Measurements from ENCODE around the gene DEGS2.

The DEGS2 gene

DNA sequence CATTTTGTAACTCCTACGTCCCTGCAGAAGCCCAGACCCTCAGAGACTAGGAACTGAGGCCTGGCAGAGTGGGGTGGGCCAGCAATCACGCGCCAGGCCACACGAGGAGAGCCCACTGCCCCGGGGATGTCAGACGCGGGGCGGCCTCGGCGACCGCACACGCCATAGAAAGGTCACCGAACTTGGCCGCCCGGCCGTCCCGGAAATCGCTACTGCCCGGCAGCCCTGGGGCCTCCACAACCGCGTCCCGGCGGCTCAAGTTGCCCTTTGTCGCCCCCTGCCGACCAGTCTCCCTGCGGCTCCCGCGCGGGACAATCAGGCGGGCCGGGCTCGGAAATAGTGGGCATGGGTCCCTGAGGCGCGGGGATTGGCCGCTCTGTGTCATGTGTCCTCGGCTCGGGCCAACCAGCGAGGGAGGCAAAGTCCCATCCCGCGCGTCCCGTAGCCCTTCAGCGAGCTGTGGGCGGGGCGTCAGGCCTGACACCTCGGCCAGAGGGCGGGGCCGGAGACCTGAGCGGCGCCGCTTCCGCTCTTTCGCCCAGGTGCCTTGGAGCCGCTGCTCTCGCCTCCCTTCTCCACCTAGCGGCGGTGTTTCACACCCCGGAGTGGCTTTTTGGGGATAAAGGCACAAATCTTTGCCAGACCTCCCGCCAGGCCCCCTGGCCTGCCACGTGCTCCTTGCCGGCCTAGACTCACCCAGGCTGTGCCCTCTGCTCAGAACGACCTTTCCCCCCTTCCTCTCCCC is 33.4 kb upstream of the DEGS2 start (continued):
- no peak for TF ChIP-seq ZNF354C (tag by site-specific recombination; IDR thresholded peaks at IDR 0.05; ENCODE audit: borderline replicate concordance, low read depth)
- TF ChIP-seq ZNF560 (tag by site-specific recombination; IDR thresholded peaks at IDR 0.05; ENCODE audit: borderline replicate concordance), result no peak
- TF ChIP-seq ZNF776 (tag by site-specific recombination; IDR thresholded peaks at IDR 0.05; ENCODE audit: borderline replicate concordance), result no peak
- TF ChIP-seq SP2 (tag by site-specific recombination; IDR thresholded peaks at IDR 0.05), result peak; percentile 99
- peak; percentile 25; the same call in 1 of the 2 replicates for TF ChIP-seq ZFHX2 (tag by site-specific recombination; conservative IDR thresholded peaks at IDR 0.05)
- TF ChIP-seq PRDM1 (tag by site-specific recombination; IDR thresholded peaks at IDR 0.05), result no peak
- TF ChIP-seq ZNF707 (tag by site-specific recombination; IDR thresholded peaks at IDR 0.05), result no peak
- TF ChIP-seq ZNF747 (tag by site-specific recombination; IDR thresholded peaks at IDR 0.05), result no peak
- 0 out of 2 replicates have a peak, but pooled peaks have one; percentile 58 for TF ChIP-seq ZNF24 (tag by site-specific recombination; IDR thresholded peaks at IDR 0.05)
- no peak for TF ChIP-seq GLI4 (tag by site-specific recombination; IDR thresholded peaks at IDR 0.05)
- TF ChIP-seq ZNF555 (tag by site-specific recombination; conservative IDR thresholded peaks at IDR 0.05), result no peak
- TF ChIP-seq, protein P1, sequence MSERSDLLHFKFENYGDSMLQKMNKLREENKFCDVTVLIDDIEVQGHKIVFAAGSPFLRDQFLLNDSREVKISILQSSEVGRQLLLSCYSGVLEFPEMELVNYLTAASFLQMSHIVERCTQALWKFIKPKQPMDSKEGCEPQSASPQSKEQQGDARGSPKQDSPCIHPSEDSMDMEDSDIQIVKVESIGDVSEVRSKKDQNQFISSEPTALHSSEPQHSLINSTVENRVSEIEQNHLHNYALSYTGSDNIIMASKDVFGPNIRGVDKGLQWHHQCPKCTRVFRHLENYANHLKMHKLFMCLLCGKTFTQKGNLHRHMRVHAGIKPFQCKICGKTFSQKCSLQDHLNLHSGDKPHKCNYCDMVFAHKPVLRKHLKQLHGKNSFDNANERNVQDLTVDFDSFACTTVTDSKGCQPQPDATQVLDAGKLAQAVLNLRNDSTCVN (tag by site-specific recombination; optimal IDR thresholded peaks at IDR 0.05), result peak; percentile 82
- TF ChIP-seq, protein P2, sequence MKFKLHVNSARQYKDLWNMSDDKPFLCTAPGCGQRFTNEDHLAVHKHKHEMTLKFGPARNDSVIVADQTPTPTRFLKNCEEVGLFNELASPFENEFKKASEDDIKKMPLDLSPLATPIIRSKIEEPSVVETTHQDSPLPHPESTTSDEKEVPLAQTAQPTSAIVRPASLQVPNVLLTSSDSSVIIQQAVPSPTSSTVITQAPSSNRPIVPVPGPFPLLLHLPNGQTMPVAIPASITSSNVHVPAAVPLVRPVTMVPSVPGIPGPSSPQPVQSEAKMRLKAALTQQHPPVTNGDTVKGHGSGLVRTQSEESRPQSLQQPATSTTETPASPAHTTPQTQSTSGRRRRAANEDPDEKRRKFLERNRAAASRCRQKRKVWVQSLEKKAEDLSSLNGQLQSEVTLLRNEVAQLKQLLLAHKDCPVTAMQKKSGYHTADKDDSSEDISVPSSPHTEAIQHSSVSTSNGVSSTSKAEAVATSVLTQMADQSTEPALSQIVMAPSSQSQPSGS (tag by site-specific recombination; IDR thresholded peaks at IDR 0.05; ENCODE audit: low read depth), result no peak
- no peak for TF ChIP-seq ZNF239 (tag by site-specific recombination; IDR thresholded peaks at IDR 0.05)
- no peak for TF ChIP-seq ZNF48 (tag by site-specific recombination; IDR thresholded peaks at IDR 0.05)
- TF ChIP-seq ZSCAN23 (tag by site-specific recombination; IDR thresholded peaks at IDR 0.05), result 0 out of 2 replicates have a peak, but pooled peaks have one; percentile 15
- TF ChIP-seq, protein P3, sequence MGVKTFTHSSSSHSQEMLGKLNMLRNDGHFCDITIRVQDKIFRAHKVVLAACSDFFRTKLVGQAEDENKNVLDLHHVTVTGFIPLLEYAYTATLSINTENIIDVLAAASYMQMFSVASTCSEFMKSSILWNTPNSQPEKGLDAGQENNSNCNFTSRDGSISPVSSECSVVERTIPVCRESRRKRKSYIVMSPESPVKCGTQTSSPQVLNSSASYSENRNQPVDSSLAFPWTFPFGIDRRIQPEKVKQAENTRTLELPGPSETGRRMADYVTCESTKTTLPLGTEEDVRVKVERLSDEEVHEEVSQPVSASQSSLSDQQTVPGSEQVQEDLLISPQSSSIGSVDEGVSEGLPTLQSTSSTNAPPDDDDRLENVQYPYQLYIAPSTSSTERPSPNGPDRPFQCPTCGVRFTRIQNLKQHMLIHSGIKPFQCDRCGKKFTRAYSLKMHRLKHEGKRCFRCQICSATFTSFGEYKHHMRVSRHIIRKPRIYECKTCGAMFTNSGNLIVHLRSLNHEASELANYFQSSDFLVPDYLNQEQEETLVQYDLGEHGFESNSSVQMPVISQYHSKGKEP (tag by site-specific recombination; IDR thresholded peaks at IDR 0.05), result no peak

DNA sequence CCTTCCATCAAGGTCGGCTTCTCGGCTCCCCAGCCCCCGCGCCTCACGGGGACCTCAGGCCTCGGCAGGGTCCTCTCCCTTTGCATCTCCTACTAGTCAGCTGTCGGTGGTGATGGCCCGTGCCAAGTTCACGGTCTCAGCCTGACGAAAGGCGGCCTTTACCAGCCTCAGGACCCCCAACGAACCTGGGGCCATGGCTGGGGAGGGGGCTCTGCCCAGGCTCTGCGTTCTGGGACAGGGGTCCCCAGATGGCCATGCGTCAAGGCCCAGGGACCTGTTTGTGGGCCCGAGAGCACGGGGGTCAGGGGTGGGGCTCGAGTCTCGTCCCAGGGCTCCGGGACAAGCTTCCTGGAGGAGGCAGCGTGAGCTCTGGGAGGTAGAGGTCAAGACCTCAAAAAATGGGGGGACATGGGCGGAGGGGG is 32.8 kb upstream of the DEGS2 start:
- POLR2A ChIA-PET, result interaction anchor here (1.2 to 2.3 kb wide), 3 partner anchors 21 to 29 kb away, joined by 3 to 10 read pairs (median 5); no protein-coding TSS in a partner anchor
- Histone ChIP-seq H3K9me3 (ENCODE audit: control insufficient read depth, insufficient read depth, low read depth, low read length) (no peaks in the 10 kb centered on the region), H3K4me1 (ENCODE audit: control insufficient read depth, insufficient read depth, low read length) (peaks cover 8% of the 10 kb centered on the region), H3K36me3 (ENCODE audit: control insufficient read depth in 2 of 2, insufficient read depth in 1 of 2, low read length in 2 of 2) (no peaks in the 10 kb centered on the region), H3K27ac (ENCODE audit: extremely low read depth, low read depth, low read length) (peak overlapping the region; percentile 82), H3K4me3 (ENCODE audit: low read depth, low read length) (peak overlapping the region; percentile 38)
- CTCF ChIA-PET, result interaction anchor here (0.5 to 3.1 kb wide), 27 partner anchors 8 to 494 kb away, joined by 3 to 32 read pairs (median 5); no protein-coding TSS in a partner anchor
- TF ChIP-seq ZNF501 (tag by site-specific recombination; IDR thresholded peaks at IDR 0.05), result no peak
- TF ChIP-seq, protein P4, sequence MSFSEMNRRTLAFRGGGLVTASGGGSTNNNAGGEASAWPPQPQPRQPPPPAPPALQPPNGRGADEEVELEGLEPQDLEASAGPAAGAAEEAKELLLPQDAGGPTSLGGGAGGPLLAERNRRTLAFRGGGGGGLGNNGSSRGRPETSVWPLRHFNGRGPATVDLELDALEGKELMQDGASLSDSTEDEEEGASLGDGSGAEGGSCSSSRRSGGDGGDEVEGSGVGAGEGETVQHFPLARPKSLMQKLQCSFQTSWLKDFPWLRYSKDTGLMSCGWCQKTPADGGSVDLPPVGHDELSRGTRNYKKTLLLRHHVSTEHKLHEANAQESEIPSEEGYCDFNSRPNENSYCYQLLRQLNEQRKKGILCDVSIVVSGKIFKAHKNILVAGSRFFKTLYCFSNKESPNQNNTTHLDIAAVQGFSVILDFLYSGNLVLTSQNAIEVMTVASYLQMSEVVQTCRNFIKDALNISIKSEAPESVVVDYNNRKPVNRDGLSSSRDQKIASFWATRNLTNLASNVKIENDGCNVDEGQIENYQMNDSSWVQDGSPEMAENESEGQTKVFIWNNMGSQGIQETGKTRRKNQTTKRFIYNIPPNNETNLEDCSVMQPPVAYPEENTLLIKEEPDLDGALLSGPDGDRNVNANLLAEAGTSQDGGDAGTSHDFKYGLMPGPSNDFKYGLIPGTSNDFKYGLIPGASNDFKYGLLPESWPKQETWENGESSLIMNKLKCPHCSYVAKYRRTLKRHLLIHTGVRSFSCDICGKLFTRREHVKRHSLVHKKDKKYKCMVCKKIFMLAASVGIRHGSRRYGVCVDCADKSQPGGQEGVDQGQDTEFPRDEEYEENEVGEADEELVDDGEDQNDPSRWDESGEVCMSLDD (tag by site-specific recombination; IDR thresholded peaks at IDR 0.05), result peak; percentile 79; the same call in 1 of the 2 replicates
- peak; percentile 16; the same call in 1 of the 2 replicates for TF ChIP-seq ZBTB48 (tag by site-specific recombination; IDR thresholded peaks at IDR 0.05)
- TF ChIP-seq, protein P1 (tag by site-specific recombination; optimal IDR thresholded peaks at IDR 0.05), result no peak
- TF ChIP-seq ZNF335 (tag by site-specific recombination; conservative IDR thresholded peaks at IDR 0.05), result peak; percentile 61; the same call in 1 of the 2 replicates
- TF ChIP-seq, protein P5, sequence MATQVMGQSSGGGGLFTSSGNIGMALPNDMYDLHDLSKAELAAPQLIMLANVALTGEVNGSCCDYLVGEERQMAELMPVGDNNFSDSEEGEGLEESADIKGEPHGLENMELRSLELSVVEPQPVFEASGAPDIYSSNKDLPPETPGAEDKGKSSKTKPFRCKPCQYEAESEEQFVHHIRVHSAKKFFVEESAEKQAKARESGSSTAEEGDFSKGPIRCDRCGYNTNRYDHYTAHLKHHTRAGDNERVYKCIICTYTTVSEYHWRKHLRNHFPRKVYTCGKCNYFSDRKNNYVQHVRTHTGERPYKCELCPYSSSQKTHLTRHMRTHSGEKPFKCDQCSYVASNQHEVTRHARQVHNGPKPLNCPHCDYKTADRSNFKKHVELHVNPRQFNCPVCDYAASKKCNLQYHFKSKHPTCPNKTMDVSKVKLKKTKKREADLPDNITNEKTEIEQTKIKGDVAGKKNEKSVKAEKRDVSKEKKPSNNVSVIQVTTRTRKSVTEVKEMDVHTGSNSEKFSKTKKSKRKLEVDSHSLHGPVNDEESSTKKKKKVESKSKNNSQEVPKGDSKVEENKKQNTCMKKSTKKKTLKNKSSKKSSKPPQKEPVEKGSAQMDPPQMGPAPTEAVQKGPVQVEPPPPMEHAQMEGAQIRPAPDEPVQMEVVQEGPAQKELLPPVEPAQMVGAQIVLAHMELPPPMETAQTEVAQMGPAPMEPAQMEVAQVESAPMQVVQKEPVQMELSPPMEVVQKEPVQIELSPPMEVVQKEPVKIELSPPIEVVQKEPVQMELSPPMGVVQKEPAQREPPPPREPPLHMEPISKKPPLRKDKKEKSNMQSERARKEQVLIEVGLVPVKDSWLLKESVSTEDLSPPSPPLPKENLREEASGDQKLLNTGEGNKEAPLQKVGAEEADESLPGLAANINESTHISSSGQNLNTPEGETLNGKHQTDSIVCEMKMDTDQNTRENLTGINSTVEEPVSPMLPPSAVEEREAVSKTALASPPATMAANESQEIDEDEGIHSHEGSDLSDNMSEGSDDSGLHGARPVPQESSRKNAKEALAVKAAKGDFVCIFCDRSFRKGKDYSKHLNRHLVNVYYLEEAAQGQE (tag by site-specific recombination; IDR thresholded peaks at IDR 0.05), result no peak
- no peak for TF ChIP-seq ZNF423 (tag by site-specific recombination; IDR thresholded peaks at IDR 0.05)
- no peak for TF ChIP-seq ZNF140 (tag by site-specific recombination; IDR thresholded peaks at IDR 0.05)

All from HEK293 (cell line).